ENCODE results near the gene MAP3K7CL.

The MAP3K7CL gene

DNA sequence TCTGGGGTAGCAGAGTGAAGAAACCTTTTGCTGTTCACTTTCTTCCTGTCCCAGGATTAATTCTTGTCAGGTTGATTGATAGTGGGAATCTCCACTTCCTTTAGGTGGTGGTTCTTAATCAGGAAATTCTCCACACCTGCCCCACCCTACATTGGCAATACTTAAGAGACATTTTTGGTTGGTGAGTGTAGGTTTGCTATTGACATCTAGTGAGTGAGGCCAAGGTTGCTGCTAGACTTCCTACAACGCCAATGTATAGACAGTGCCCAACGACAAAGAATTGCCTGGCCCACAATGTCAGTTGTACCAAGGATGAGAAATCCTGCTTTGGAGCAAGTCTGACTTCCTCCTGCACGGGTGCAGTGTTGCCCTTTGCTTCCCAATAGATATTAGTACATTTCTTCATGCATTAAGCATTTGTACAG, 38.5 kb downstream of the MAP3K7CL start:
- DNase-seq (ENCODE audit: low read depth): no peak

DNA sequence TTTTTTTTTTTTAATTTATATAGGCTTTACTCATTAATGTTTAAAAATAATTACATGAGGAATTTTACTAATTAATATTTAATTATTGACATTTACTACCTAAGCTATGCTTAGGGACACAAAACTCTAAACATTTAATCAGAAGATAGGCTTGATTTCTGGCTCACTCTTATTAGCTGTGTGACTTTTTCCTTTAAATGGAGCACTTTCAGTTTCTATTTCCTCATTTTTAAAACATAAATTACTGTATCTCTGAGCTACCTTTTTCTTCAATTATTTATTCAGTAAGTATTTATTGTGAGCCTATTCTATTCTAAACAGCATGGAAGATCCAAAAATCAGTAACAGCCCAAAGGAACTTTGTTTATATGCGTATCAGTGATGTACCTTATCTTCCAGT, 40.5 kb downstream of the MAP3K7CL start:
- DNase-seq (ENCODE audit: low read depth): no peak

DNA sequence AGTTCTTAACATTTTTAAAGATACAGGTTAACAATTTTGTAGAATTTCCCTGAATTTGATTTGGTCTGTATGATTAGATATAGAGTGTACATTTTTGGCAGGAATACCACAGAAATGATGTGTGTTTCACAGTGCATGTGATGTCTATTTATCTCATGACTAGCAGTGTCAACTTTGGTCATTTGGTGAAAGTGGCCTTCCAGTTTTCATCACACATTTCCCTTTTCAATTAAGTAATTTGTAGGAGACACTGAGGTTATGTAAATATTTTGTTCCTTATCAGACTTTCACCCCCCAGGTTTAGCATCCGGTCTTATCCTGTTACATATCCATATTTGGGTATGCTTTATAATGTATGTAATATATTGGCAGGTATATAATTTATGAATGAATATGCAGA, 41.8 kb downstream of the MAP3K7CL start:
- no peak for DNase-seq (ENCODE audit: low read depth)

DNA sequence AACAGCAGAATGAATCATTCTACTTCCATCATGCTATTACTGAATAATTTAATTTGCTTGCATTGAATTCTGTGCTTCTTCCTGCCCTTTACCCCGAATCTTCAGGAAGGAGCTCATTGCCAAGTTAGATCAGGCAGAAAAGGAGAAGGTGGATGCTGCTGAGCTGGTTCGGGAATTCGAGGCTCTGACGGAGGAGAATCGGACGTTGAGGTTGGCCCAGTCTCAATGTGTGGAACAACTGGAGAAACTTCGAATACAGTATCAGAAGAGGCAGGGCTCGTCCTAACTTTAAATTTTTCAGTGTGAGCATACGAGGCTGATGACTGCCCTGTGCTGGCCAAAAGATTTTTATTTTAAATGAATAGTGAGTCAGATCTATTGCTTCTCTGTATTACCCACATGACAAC, 44.2 kb downstream of the MAP3K7CL start:
- no peak for DNase-seq (ENCODE audit: low read depth)

DNA sequence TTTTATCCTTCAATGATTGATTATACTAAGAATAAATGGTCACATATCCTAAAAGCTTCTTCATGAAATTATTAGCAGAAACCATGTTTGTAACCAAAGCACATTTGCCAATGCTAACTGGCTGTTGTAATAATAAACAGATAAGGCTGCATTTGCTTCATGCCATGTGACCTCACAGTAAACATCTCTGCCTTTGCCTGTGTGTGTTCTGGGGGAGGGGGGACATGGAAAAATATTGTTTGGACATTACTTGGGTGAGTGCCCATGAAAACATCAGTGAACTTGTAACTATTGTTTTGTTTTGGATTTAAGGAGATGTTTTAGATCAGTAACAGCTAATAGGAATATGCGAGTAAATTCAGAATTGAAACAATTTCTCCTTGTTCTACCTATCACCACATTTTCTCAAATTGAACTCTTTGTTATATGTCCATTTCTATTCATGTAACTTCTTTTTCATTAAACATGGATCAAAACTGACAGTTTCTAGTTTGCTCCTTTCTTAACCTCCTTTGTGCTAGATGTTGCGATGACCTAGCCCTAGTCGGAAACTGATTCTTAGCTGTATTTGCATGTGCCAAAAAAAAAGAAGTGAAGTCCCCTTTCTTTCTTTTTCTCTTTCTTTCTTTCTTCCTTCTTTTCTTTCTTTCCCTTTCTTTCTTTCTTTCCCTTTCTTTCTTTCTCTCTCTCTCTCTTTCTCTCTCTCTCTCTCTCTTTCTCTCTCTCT, 45.1 kb downstream of the MAP3K7CL start:
- no peak for DNase-seq (ENCODE audit: low read depth)

DNA sequence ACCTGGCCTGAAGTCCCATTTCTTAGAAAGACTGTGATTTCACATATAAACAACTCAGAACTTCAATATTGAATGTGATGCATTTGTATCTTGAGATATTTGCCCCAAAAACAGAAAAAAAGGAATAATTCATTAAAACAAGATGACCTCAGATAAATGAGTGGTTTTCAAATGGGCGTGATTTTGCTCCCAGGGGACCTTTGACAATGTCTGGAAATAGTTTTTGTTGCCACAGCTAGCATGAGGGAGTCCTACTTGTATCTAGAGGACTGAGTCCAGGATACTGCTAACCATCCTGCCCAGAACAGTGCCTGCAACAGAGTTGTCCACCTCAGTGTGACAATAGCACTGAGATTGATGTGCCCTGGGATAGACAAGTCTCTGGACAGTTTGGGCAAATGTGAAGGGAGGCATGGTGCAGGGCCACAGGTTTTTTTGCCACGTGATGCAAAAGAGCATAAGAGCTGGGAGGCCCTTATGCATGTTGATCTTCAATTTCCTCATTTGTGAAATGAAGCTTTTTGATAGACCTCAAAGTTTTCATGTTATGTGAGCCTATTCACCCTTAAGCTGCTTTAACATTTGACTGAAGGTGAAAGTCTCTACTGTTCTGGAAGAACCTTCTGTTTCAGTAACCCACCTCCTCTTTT, 46.2 kb downstream of the MAP3K7CL start:
- DNase-seq (ENCODE audit: low read depth): no peak

DNA sequence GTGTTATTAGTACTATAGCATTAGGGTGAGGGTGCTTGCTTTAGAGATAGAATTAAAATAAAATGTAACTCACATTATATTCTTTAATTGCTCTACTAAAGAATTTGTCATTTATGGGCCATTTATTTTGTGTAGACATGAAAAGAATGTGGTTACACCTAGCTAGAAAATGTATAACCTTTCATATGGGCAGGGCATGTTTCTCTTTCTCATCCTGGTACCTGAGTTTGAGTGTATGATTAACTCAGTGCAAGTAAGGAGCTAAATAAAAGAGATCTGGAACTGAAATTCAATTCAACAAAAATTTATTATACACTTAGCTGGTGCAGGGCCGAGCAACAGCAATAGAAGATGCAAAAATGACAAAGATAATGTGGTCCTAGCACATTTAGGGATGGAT, 47.4 kb downstream of the MAP3K7CL start:
- no peak for DNase-seq (ENCODE audit: low read depth)

DNA sequence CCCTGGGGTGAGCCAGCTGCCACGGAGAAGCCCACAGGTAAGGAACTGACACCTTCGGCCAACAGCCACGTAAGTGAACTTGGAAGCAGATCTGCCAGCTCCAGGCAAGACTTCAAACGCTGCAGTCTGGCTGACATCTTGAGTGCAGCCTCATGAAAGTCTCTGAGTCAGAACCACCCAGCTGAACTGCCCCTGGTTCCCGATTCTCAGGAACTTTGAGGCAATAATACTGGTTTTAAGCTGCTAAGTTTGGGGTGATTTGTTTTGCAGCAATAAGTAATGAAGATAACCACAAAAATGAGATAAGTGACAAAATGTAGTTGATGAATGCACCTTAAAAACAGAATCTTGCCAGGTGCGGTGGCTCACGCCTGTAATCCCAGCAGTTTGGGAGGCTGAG, 48.5 kb downstream of the MAP3K7CL start:
- no peak for DNase-seq (ENCODE audit: low read depth)

DNA sequence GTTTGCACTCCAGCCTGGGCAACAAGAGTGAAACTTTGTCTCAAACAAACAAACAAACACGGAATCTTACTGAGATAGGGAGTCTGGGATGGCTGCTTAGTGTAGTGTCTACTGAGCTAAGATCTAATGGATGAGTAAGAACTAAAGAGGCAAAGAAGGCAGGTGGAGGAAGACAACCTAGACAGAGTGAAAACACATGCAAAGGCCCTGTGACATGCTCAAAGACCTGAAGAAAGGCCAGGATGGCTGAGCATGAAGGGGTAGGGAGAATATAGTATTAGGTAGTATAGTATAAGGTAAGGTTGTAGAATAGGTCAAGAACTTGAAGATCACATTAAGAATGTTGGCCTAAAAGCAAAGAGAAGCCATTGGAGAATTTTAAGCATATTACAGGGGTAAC, 49.1 kb downstream of the MAP3K7CL start:
- DNase-seq (ENCODE audit: low read depth): no peak

DNA sequence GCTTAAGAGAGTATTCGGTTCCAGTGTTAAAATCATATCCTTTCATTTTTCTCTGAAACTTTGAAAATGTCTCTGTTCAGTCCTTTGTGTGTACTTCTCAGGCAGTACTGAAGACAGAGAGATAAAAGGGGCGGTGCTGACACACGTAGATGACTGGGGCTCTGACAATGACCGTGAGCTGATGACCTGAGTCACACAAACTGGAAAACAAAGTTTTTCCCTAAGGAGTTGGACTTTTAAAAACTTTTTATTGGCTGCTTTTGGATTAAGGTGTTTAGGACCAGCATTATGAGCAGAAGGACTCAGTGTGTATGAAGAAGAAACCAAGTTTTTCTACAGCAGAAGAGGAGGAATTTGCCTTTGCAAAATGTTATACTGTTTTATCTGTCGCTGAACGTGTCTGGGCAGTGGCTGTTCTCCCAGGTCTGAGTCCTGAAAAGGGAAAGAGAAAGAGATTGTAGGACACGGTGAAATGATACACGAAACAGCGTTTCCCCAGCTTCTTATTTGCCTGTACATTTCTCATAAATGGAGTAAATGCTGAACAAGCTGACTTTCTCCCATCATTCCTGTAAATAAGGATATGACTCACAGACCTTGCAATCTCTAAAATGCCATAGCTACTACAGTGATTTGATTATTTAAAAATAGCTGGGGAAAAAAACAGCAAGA, 51.5 kb downstream of the MAP3K7CL start:
- no peak for DNase-seq (ENCODE audit: low read depth)

DNA sequence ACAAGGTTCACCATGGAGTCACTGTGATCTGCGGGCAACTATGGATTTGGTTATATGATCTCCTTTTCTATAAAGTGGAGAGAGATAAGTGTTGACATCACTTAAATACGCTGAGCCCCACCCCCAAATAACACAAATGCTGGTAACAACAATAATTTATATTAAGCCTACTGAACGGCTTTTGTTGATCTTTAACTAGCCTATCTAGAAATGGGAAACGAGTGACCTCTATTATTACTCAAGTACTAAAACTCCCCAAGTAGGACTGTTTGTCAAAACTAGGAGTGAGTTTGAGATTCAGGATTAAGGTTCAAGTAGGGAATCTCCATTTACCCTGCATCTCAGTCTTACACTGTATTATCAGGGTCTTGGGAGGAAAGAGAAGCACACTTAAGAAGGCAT, 52.2 kb downstream of the MAP3K7CL start:
- DNase-seq (ENCODE audit: low read depth): no peak

DNA sequence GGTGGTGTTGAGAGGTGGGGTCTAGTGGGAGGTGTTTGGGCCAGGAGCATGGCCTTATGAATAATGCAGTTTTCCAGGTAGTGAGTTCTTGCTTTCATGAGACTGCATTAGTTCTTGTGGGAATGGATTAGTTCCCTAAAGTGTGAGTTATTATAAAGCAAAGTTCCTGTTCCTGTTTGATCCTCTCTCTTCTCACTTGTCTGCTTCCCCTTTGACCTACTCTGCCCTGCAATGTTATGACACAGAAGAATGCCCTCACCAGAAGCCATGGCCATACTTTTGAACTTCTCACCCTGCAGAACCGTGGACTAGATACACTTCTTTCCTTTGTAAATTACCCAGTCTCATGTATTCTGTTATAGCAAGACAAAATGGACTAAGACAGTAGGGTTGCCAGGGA, 53.6 kb downstream of the MAP3K7CL start:
- no peak for DNase-seq (ENCODE audit: low read depth)

DNA sequence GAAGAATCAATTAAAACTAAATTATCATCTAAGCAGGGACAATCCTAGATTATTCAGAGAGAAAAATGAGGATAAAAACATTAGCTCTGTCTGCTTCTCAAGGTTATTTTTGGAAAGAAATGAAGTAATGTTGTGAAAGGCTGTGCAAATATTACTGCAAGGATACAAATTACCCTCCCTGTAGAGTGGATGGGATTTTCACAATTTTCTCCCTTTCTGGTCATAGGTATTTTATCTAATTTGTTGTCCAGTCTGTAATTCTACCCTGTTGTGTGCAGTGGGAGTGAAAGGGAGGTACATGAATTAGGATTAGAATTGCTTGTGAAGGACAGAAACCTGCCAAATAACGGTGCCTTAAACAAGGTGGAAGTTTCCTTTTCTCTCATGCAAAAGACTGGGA, 54.7 kb downstream of the MAP3K7CL start:
- DNase-seq (ENCODE audit: low read depth): no peak

DNA sequence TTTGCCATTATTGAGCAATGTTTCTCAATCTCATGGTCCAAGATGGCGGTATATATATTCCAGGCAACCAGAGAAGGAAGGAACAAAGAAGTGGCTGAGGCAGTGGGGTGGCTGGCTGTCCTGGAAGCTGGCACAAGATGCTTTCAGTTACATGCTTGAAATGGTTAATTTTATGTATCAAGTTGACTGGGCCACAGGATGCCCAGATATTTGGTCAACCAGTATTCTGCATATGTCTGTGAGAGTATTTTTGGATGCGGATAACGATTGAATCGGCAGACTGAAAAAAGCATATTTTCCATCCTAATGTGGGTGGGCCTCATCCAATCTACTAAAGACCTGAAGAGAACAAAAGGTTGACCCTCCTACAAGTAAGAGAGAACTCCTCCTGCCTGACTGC, 55.2 kb downstream of the MAP3K7CL start:
- DNase-seq (ENCODE audit: low read depth): no peak

DNA sequence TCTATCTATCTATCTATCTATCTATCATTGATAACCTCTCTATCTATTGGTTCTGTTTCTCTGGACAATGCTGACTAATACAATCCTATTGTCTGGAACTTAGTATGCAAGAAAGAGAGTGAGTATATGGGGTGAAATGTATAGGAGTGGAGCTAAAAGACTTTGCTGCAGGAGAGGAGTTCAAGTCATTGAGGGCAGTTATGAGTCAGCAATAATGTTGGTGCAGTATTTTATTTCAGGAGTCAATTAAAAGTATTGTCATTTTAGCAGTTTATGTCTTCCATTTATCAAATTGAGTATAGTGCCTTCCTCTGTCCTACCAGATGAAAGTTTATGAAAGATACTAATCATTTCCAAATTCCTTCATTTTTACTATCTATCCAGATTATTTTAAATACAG, 55.8 kb downstream of the MAP3K7CL start:
- DNase-seq (ENCODE audit: low read depth): no peak

DNA sequence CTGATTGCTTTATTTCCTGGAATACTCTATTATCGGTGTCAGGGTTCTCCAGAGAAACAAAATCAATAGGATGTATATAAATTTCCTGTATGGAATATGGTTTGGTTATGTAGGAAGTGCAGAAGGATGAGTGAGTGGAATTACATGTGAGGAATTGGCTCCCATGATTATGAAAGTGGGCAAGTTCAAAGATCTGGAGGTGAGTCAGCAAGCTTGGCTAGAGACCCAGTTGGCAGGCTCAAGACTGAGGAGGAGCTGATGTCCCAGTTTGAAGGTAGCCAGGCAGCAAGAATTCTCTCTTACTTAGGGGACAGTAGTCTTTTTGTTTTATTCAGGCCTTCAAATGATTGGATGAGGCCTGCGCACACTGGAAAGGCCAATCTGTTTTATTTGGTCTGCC, 57.5 kb downstream of the MAP3K7CL start:
- no peak for DNase-seq (ENCODE audit: low read depth)

DNA sequence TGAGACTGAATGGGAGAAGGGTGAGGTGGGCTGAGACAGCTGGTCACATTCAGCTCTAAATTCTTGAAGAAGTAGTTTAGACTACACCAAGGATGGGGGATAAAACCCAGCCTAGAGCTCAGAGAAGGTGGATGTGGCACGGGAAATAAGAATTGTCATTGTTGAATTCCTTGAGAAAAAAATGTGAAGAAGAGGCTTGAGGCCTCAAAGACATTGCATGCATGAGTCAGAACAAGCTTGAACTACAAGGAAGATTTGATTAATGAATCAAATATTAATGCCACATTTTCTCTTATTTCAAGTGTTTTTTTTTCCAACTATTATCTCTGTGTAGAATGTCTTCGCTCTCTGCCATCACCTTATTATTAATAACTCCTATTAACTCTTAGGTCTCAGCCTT, 58.9 kb downstream of the MAP3K7CL start:
- DNase-seq (ENCODE audit: low read depth): no peak

DNA sequence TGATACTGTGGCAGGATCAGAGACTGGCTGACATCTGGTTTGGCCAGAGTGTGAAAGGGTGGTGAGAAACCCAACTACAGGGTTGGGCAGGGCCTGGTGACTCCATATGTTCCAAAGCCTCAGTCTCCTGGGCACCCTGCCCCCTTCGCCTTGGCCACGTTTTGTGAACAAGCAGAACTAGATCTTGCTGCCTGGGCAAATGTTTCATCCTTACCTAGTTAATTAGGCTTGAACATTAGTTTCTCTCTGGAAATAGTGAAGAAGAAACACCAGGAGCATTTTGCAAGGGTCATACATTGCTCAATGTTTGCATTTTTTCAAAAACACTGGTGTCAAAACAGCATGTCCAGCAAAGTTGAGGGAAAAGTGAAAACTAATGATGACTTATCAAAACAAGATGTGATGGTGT, 60.5 kb downstream of the MAP3K7CL start:
- DNase-seq (ENCODE audit: low read depth): no peak

DNA sequence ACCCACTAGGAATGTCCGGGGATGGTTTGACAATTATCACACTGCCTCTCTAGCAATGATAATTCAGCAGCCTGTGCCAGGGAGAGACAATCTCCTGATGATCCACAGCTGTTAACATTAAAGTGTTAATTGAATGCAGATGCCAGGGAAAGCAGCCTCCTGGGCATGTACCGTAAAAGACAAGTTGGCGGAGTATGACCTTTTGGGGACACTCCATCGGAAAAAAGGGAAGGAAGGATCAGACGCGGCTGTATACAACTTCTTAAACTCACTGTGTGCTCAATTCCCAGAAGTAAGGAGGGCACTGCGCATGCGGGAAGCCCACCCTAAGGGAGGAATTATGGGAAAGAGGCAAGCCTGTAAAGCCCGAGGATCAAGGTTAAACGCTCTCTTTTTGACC, 62.6 kb downstream of the MAP3K7CL start:
- no peak for DNase-seq (ENCODE audit: low read depth)

DNA sequence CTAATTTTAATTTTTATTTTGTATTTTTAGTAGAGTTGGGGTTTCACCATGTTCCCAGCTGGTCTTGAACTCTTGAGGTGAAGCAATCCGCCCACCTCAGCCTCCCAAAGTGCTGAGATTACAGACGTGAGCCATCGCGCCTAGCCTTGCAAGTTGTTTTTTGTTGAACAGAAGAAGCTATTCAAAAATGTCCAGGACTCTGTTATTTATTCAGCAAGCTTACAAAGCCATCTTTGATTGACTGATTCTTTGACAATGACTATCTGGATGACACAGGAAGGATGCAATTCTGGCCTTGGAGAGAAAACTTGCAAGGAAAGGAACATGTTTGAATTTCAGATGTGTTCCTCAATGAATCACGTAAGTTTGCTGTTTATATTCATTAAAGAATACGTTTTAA, 63.5 kb downstream of the MAP3K7CL start:
- DNase-seq (ENCODE audit: low read depth): no peak

DNA sequence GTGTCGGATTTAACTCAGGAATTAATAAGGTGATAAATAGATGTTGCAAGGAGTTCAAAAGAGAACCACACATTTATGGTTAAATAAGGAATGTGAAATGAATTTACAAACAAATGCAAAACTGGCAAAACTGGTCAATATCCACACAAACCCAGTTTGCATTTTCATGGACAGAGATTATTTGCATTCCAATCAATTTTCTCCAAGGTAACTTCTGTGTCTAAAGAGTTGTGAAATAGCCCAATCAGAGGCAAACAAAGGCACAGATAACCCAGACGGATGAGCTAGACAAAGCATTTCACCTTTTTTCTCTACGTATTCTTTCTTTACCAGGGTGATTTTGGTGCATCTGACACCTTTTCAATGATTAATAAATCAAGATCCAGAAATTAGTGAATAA, 63.9 kb downstream of the MAP3K7CL start:
- no peak for DNase-seq (ENCODE audit: low read depth)

DNA sequence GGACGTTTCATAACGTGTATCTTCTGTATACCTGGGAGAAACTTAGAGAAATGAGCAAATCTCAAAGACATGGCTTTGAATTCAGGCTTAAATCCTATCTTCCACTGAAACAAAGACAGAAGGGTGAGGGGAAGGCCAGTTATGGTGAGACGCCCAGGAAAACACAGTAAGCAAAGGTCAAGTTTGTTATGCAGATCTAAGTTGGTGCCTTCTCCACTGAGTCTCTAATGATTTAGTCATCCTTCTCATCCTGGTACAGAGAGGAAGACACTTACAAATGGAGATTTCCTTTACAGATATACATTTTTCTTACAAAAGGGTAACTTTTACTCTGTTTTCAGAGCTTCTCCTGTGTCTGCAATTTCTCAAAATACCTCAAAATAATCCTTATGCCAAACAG, 64.4 kb downstream of the MAP3K7CL start:
- DNase-seq (ENCODE audit: low read depth): no peak

DNA sequence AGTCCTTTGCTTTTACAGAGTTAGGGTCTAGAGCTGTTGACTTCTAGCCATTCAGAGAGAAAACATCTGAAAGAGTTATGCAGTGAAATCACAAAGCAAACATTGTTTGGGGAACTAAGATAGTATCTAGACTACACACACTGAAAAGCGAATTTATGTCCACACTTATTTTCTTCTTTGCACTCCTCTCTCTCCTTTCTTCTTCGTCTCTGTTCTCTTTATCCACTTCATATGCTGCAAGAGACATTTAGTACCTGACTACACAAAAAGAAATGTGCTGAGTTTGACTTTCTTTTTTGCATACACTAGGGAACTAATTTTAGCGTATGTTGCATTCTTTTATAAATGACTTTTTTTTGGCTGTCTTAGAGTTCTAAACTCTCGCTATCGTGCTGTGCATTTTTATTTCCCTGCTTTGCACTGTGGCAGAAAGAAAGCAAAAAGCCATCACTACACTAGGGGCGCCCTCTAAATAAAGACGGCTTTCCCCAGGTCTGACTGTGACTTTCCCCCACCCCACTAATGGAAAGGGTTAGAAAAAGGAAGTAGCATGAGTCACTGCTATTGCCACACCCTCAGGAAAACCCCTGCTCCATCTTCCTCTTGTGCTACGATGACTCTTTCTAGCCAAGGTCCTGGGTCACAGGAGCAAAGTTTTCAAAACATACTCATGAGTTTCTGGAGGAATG, 65.7 kb downstream of the MAP3K7CL start:
- DNase-seq (ENCODE audit: low read depth): no peak
